GM18858 (cell line): ENCODE results near the gene SKIC2.
A peak's percentile ranks its signal among the peaks of the same experiment; 100 is the strongest.
"Not testable (repeated sequence)": the region's sequence is repeated elsewhere in the genome, so short reads cannot be mapped to it uniquely, and the experiment has no call there.

Experiments used
- ATAC-seq: cut with Tn5 transposase; IDR thresholded peaks from one replicate; pipeline ENCODE4 v1.9.1; 2021; ENCODE audit not compliant: unreplicated experiment

SKIC2 gene

DNA sequence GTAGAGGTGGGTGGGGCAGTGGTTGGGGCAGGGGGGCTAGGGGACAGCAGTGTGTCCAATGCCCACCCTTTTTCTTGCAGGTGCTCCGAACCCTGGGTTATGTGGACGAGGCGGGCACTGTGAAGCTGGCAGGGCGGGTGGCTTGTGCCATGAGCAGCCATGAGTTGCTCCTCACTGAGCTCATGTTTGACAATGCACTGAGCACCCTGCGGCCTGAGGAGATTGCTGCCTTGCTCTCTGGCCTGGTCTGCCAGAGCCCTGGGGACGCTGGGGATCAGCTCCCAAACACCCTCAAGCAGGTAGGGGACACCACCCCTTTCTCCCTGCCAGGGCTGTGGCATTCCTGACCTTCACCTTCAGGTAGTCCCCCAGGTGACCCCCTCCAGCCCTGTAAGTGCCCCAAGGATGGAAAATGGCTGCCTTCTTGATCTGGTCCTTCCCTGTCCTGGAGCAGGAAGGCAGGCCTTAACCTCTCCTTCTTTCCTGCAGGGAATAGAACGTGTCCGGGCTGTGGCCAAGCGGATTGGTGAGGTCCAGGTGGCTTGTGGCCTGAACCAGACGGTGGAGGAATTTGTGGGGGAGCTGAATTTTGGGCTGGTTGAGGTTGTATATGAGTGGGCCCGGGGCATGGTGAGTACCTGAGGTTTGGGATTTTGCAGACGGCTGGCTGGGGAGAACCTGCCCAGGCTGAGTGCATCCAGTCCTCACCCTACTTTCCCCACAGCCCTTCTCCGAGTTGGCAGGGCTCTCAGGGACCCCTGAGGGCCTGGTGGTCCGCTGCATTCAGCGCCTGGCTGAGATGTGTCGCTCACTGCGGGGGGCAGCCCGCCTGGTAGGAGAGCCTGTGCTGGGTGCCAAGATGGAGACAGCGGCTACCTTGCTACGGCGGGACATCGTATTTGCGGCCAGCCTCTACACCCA lies 10.1 kb downstream of the SKIC2 start:
- no peak for ATAC-seq

DNA sequence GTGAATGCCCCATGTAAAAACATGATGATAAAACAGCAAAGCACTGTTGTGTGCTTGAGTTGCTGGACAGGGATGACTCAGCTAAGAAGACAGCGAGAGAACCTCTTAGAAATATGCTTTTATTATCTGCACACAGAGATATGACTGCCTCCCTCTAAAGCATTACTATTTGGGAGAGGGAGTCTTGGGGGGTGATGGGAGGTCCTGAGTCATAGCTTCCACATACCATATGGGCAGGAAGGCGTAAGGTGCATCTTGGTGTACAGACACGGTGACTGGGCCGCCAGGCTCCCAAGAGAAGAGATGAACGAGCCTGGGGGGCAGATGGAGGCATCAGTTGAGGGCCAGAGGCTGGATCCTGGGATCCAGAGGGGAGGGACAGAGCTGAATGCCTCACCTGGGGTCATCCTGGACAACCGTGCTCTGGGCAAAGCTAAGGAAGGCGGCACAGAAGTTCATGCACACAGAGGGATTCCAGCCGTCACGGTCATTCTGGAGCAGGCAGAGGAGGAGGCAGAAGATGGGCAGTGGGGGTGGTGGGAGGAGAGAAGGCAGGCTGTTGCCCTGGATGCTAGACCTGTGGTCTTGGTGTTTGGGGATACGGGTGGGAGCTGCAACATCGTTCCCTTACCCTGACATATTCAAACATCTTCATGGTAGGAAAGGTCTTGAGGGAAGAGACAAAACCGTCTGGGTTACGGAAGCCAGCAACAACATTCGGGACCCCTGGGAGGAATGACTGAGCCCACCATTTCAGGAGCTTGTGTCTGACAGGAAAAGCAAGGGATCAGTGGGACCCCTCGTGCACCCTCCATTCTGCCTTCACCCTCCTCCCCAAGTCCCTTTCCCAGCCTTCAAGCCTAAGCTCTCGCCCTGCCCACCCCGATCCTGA lies 11.0 kb downstream of the SKIC2 start:
- no peak for ATAC-seq

DNA sequence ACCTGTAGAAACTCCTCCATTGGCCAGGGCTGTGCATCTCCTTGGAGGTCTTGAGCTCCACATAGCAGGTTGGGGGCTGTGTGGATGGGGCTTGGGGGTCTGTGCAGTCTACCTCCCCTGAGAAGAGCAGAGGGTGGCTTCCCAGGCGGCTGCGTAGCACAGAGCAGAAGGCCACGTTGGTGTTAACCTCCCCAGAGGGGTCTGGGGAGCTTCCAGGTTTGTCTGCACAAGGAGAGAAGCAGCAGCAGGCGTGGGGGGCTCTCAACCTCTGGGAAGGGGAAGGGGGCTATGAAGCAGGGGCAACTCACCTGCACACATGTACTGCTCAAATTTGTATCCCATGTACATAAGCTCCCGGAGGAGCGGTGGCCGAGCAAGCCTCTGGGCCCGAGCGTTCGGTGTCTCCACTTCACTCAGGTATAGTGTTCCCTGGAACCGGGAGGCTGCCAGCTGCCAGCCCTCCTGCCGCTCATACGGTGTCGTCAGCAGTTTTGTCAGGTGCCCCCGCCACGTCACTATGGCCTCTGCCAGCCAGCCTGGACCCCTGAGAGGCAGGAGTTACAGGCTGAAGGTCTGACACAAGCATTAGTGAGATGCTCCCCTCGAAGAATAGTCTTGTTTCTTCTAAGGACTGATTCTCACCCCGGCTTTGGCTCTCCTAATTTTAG lies 11.8 kb downstream of the SKIC2 start:
- no peak for ATAC-seq

DNA sequence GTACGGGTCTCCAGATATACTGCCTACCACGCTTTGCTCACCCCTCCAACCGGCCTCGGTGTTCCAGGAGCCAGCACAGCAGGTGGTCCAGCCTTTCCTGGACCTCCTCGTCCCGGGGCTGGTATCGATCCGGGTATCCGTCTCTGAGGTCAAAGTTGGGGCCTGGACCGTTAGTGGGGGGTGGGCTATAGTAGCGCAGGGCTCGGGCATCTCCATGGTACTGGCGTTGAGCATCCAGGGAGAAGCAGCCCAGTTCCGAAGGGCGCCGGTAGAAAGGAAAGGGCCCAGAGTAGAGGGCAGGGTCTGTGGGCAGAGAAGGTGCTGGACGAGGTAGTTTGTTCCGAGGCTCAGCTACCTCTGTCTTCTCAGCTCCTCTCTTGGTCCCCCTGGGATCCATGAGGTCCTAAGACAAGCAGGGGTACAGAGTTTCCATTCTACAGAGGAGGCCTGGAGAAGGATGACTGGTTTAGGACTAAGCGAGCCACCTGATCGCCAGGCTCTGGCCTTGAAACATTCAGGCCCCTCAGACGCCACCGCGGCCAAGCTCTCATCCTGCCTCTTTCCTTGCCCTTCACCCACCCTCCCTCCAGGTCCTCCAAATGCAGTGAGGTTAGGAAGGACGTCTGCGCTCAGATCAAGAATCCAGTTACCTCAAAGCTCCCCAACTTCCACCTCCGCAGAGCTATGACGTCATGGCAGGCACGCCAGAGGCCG lies 12.5 kb downstream of the SKIC2 start:
- no peak for ATAC-seq

DNA sequence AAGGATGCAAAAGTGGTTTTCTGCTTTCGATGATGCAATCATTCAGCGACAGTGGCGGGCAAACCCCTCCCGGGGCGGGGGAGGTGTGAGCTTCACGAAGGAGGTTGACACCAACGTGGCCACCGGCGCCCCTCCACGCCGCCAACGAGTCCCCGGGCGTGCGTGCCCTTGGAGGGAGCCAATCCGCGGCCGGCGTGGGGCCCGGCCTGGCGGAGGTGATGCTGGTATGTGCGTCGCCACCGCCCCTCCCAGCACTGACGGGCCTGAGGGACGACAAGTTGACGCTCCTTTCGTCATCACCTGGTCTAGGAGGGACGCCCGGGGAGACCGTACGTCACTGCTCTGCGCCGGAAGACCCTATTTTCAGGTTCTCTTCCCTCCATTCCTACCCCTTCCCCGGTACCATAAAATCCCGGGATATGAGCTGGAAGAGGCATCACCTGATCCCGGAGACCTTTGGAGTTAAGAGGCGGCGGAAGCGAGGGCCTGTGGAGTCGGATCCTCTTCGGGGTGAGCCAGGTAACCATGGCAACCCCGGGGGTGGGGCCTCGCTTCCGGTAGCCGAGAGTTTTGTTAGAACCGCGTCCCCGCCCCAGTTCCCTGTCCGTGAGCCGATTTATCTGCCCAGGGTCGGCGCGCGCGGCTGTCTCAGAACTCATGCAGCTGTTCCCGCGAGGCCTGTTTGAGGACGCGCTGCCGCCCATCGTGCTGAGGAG lies 13.2 kb downstream of the SKIC2 start, which contains the start of gene DXO:
DXO (minus strand) TSS at position 146 of the 716 bp plus-strand sequence. CDS start 463 bp downstream, outside the sequence.
- peak; percentile 62 for ATAC-seq

DNA sequence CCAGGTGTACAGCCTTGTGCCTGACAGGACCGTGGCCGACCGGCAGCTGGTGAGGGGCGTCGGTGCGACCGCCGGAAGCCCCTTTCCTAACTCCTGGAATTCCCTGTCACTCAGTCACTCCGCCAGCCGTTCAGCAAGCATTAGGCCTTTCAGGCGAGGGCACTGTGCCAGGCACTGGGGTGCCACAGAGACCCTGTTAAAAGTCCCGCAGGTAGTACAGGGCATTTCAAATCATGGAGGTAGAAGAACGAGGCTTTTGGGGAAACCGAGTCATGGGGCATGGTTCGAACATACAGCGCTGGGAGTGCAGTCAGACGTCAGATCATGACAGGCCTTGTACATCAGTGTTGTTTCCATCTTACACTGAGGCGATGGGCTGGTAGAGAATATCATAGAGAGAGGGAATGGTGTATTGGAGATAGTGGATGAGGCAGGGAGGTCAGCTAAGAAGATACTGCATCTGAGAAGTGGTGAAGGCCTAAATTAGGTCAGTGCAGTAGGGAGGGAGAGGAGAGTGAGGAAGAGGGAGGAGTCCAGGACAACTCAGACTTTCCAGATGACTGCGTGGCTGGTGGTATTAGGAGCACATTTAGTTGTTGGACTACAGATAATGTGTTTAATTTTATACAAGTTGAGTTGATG lies 13.9 kb downstream of the SKIC2 start:
- ATAC-seq: no peak

DNA sequence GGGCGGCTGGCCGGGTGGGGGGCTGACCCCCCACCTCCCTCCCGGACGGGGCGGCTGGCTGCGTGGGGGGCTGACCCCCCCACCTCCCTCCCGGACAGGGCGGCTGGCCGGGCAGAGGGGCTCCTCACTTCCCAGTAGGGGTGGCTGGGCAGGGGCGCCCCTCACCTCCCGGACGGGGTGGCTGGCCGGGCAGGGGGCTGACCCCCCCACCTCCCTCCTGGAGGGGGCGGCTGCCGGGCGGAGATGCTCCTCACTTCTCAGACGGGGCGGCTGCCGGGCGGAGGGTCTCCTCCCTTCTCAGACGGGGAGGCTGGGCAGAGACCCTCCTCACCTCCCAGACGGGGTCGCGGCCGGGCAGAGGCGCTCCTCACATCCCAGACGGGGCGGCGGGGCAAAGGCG lies 17.1 kb downstream of the SKIC2 start:
- ATAC-seq: not testable (repeated sequence)

DNA sequence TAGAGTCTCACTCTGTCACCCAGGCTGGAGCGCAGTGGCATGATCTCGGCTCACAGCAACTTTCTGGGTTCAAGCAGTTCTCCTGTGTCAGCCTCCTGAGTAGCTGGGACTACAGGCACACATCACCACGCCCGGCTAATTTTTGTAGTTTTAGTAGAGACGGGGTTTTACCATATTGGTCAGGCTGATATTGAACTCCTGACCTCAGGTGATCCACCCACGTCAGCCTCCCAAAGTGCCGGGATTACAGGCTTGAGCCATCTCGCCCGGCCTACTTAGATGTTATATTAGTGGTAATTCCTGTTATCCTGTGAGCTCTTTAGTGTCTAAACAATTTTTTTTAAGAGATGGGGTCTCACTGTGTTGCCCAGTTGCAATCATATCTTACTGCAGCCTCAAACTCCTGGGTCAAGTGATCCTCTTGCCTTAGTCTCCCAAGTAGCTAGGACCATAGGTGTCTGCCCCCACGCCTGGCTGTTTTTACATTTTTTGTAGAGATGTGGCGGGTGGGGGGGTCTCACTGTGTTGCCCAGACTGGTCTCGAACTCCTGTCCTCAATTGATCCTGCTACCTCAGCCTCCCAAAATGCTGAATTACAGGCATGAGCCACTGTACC lies 18.9 kb downstream of the SKIC2 start:
- no peak for ATAC-seq

DNA sequence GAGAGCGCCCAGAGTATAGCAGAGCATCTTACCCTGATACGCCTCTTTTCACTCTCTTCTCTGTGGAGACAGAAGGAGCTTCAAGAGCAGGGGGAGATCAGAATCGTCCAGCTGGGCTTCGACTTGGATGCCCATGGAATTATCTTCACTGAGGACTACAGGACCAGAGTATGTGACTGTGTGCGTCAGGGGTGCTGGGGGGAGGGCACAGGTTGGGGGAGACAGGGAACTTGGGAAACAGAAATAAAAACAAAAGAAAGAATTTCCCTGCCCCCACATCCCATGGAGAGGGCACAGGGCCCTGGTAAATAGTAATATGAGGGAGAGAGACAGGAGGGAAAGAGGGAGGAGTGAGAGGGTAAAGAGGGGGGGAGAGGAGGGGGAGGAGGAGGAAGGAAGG lies 19.9 kb downstream of the SKIC2 start:
- ATAC-seq: no peak

DNA sequence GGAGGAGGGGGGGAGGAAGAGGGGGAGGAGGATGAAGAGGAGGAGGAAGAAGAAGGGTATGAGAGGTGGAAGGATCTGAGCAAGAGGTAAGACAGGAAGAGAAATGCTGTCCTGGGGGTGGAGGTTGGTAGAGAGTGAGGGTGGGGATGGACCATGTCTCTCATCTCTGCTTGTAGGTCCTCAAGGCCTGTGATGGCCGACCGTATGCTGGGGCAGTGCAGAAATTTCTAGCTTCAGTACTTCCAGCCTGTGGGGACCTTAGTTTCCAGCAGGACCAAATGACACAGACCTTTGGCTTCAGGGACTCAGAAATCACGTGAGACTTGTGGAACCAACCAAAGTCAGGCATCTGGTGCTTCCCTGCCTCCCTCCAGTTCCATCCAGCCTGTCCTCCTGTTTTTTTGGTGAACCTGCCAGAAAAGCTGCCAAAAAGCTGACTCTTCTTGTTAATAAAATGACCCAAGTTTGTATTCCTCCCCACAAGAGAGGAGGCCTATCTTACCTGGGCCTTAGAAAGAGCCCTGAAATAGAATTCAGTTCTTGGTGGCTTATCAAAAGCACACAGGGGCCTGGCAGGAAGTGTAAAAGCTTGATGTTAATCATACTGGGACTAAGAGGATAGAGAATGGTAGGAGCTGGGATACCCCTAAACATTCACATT lies 20.4 kb downstream of the SKIC2 start:
- ATAC-seq: no peak

DNA sequence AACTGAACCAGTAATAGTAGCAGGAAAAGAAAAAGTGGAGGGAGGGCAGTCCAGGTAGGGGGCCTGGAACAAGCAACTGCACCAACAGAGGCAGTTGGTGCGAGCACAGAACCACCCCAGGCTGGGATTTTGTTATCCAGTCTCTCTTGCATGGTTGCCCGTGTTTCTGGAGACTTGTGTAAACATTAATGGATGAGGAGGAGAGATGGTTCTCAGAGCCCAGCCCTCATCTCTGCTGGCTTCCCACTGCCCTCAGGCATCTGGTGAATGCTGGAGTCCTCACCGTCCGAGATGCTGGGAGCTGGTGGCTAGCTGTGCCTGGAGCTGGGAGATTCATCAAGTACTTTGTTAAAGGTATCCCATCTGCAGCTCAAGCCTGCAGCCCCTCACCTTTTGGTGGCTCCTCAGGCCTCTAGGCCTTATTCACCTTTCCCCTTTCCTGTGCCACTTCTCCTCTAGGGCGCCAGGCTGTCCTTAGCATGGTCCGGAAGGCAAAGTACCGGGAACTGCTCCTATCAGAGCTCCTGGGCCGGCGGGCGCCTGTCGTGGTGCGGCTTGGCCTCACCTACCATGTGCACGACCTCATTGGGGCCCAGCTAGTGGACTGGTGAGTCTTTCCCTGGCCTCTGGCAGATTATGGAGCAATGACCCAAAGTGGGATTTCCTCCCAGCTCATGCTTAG lies 21.4 kb downstream of the SKIC2 start:
- ATAC-seq: not testable (repeated sequence)

DNA sequence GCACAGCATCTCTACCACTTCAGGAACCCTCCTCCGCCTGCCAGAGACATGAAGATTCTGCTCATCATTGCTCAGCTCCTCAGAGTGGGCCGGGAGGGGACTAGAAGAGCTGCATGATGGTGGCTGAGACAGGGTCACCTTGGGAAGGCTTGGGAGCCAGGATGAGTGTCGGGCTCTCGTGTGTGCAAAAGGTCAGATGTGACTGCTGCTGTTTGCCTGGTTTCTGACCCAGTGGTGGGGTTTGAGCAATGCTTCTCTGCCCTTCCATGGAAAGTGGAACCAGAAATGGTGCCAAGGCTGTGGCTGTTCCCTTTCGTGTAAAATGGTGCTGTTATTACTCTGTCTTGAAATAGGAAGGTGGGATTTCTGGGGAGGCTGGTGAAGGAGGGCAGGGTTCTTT lies 22.0 kb downstream of the SKIC2 start:
- not testable (repeated sequence) for ATAC-seq

DNA sequence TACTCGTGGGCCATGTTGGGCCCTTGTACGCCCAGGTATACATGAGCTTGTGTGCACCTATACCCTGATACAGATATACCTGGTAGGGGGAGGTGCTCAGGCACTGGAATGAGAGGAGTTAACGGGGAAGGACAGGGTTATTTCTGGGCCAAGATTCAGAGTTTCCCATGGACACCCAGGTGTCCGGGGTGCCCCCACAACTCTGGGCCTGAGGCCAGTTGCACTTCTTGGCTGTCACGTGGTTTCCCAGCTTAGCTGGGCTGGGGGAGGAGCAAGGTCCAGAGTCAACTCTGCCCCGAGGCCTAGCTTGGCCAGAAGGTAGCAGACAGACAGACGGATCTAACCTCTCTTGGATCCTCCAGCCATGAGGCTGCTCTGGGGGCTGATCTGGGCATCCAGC lies 22.8 kb downstream of the SKIC2 start, which contains the start of gene C4A:
C4A (plus strand) TSS at position 314 of the 400 bp plus-strand sequence; CDS start at position 365, 51 bp downstream.
- not testable (repeated sequence) for ATAC-seq

DNA sequence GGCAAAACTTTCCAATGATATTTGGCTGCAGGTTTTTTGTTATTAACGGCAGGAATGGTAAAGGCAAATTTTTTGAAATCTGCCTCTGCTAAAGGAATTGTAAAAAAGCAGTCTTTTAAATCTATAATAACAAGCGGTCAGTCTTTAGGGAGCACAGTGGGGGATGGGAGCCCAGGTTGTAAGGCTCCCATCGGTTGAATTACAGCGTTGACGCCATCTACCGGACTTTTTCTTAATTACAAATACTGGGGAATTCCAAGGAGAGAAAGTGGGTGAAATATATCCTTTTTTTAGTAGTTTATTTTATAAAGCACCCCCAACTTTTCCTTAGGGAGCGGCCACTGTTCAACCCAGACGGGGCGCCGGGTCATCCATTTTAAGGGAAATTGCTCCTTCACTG lies 30.4 kb downstream of the SKIC2 start:
- not testable (repeated sequence) for ATAC-seq

DNA sequence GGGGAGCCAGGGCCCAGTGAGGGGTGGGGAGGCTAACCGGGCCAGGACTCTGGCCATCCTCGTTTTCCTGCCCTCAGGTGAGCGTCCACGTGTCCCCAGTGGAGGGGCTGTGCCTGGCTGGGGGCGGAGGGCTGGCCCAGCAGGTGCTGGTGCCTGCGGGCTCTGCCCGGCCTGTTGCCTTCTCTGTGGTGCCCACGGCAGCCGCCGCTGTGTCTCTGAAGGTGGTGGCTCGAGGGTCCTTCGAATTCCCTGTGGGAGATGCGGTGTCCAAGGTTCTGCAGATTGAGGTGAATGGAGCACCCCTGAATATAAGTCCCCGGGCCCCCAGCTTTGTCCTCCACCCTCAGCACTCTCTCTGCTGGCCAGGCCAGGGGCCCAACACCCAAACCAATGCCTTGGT lies 35.4 kb downstream of the SKIC2 start:
- not testable (repeated sequence) for ATAC-seq

DNA sequence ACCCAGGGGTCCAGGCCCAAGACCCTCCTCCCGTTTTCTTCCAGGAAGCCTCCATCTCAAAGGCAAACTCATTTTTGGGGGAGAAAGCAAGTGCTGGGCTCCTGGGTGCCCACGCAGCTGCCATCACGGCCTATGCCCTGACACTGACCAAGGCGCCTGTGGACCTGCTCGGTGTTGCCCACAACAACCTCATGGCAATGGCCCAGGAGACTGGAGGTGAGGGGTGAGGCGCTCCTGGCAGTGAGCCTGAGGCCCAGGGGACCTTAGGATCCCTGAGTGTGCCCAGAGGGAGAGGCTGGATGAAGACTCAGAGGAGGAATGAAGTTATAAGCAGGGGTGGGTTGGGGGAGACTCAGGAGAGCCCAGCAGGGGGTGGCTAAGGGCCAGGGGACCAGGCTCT lies 37.4 kb downstream of the SKIC2 start:
- not testable (repeated sequence) for ATAC-seq

DNA sequence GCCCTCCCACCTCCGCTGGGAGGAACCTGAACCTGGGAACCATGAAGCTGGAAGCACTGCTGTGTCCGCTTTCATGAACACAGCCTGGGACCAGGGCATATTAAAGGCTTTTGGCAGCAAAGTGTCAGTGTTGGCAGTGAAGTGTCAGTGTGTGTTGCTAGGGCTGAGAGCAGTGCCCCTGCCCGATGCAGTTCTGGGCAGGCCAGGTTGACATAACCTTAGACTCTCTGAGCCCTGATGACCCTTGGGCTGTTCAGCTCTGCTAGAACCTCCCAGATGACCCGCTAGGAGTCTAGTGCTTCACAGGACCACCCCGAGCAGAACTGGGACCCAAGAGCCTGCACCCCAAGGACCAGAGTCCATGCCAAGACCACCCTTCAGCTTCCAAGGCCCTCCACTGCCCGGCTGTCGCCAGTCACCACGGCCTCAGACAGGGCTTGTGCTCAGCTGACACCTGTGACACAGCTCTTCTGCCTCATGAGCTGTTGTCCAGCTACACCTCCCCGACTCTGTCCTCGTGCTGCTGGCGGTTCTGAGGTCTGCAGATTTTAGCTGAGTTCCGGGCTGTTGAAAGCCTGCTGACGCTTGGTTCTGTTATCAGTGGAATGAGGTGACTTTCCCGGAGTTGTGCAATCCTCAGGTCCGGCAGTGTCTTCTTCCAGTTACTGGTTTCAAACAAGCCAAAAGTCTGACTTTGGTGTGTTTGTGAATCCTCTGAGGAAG lies 43.7 kb downstream of the SKIC2 start:
- not testable (repeated sequence) for ATAC-seq
